H1 (cell line): Measurements from ENCODE around the gene RGS3.

Source experiments
- JUN ChIP-seq: IDR thresholded peaks from 2 replicates; pipeline ENCODE4 v1.6.1; 2011; ENCODE audit warnings: low read depth, mild to moderate bottlenecking, improper control_type of control experiment, low read length
- SRF ChIP-seq: IDR thresholded peaks from 2 replicates; pipeline ENCODE4 v1.6.1; 2011; ENCODE audit warnings: mild to moderate bottlenecking, low read depth, low read length, moderate library complexity

DNA sequence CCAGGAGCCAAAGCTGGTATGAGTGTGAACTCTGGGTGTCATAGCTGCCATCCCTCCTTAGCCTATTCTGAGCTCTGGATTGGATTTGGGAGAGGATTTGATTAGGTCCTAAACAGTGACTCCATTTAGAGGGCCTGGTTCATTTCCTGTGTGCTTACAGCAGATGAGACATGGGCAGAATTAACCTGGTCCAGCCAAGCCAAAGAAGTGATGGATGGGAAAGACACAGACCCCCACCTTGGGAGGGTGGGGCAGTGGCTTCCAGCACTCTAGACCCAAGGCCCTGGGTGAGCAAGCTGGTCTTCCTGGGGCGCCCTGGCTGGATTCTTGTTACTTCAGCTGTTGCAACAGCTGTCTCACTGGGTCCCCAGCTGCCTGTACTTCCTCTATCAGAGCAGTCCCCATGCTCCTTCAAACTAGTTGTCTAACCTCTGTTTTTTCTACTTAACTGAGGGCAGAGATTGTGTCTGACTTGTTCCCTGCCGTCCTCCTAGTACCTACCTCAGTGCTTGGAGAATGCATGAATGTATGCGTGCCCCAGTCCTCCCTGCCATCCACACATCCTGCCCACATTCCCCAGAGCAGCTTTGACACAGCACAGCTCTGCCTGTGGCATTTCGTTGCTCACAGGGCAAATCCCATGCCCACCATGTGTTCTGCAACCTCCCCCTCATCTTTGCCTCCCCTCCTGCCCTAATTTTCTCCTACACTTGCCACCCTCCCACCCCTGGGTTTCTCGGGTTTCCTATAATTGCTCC lies 115.9 kb downstream of the RGS3 start:
- TF ChIP-seq SRF (no peak), JUN (no peak)
